HG02981 (cell line): ENCODE measurements around the gene HMGB4.

Experiments used
- ATAC-seq: cut with Tn5 transposase; IDR thresholded peaks from one replicate; pipeline ENCODE4 v1.9.1; 2021; ENCODE audit warnings: mild to moderate bottlenecking, moderate library complexity; ENCODE audit not compliant: unreplicated experiment

HMGB4 gene

GRCh38 chr1:33863779-33864178, at the start of gene HMGB4:
Gene HMGB4, plus strand, starts transcription at chr1:33864079. Its CDS starts 113 bp downstream, at chr1:33864192.
- no peak for ATAC-seq

- no peak for ATAC-seq
Observed at GRCh38 chr1:33814166-33814565, 49.7 kb upstream of the HMGB4 start.

- no peak for ATAC-seq
Observed at GRCh38 chr1:33815061-33815460, 48.8 kb upstream of the HMGB4 start.

- ATAC-seq: no peak
Observed at GRCh38 chr1:33818071-33818470, 45.8 kb upstream of the HMGB4 start.

- ATAC-seq: no peak
Observed at GRCh38 chr1:33819290-33819912, 44.5 kb upstream of the HMGB4 start.

GRCh38 chr1:33819913-33820311, 44.0 kb upstream of the HMGB4 start:
- ATAC-seq: no peak

GRCh38 chr1:33820804-33821203, 43.1 kb upstream of the HMGB4 start:
- ATAC-seq: no peak

- ATAC-seq: no peak
Observed at GRCh38 chr1:33821291-33821690, 42.6 kb upstream of the HMGB4 start.

GRCh38 chr1:33822396-33822795, 41.5 kb upstream of the HMGB4 start:
- ATAC-seq: no peak

- no peak for ATAC-seq
Observed at GRCh38 chr1:33823401-33823800, 40.5 kb upstream of the HMGB4 start.

- ATAC-seq: no peak
Observed at GRCh38 chr1:33823830-33824229, 40.0 kb upstream of the HMGB4 start.

GRCh38 chr1:33824321-33824720, 39.6 kb upstream of the HMGB4 start:
- ATAC-seq: no peak

- ATAC-seq: no peak
Observed at GRCh38 chr1:33824971-33825370, 38.9 kb upstream of the HMGB4 start.

GRCh38 chr1:33825506-33825905, 38.4 kb upstream of the HMGB4 start:
- no peak for ATAC-seq

GRCh38 chr1:33826311-33826710, 37.6 kb upstream of the HMGB4 start:
- no peak for ATAC-seq

- ATAC-seq: no peak
Observed at GRCh38 chr1:33826711-33827110, 37.2 kb upstream of the HMGB4 start.

GRCh38 chr1:33828059-33828458, 35.8 kb upstream of the HMGB4 start:
- no peak for ATAC-seq

- no peak for ATAC-seq
Observed at GRCh38 chr1:33828654-33829053, 35.2 kb upstream of the HMGB4 start.

- ATAC-seq: no peak
Observed at GRCh38 chr1:33836911-33837310, 27.0 kb upstream of the HMGB4 start.

- ATAC-seq: no peak
Observed at GRCh38 chr1:33837635-33838034, 26.2 kb upstream of the HMGB4 start.

- ATAC-seq: no peak
Observed at GRCh38 chr1:33841494-33841893, 22.4 kb upstream of the HMGB4 start.

GRCh38 chr1:33842348-33842747, 21.5 kb upstream of the HMGB4 start:
- no peak for ATAC-seq

GRCh38 chr1:33844166-33844565, 19.7 kb upstream of the HMGB4 start:
- no peak for ATAC-seq
